GM18951 (cell line): ENCODE data around the gene CXCL6.

ENCODE experiments used
- POLR2A ChIP-seq: IDR thresholded peaks from 4 replicates; pipeline ENCODE4 v1.6.1; 2011; ENCODE audit warnings: mild to moderate bottlenecking; ENCODE audit not compliant: insufficient read length, insufficient read depth; ENCODE audit errors: extremely low read depth
- in situ Hi-C: fragments of 300-500 bp; cut with MboI; formaldehyde crosslinking; loops from one replicate; pipeline ENCODE4 v1.12.0; 2022; ENCODE audit warnings: low sequenced_read_pairs, mixed read lengths, inconsistent platforms; ENCODE audit not compliant: unreplicated experiment

The CXCL6 gene

GRCh38 chr4:73864961-73865360 lies 28.5 kb downstream of the CXCL6 start:
- in situ Hi-C loops: no loop called here
- no peak for TF ChIP-seq POLR2A

DNA sequence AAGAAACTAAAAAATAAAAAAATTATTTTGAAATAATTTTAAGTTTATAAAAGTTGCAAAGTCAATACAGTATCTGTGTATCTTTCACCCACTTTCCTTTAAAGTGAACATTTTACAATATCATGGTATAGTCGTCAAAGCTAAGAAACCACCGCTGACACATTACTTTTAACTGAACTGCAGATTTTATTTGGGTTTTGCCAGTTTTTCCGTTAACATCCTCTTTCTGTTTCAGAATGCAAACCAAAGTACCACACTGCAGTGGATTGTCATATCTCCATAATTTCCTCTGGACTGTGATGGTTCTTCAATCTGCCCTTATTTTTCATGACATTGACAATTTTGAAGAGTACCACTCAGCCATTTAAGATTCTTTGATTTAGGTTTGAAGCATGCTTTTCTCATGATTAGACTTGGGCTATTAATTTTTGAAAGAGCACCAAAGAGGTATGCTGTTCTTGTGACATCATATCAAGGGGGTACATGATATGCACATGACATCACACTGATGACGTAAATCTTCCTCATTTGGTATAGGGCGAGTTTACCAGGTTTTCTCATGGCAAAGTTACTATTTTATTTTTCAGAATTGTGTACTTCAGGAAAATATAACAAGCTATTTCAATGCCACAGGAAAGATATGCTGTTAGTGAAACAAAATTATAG lies 29.1 kb downstream of the CXCL6 start:
- in situ Hi-C loops: no loop called here
- no peak for TF ChIP-seq POLR2A

DNA sequence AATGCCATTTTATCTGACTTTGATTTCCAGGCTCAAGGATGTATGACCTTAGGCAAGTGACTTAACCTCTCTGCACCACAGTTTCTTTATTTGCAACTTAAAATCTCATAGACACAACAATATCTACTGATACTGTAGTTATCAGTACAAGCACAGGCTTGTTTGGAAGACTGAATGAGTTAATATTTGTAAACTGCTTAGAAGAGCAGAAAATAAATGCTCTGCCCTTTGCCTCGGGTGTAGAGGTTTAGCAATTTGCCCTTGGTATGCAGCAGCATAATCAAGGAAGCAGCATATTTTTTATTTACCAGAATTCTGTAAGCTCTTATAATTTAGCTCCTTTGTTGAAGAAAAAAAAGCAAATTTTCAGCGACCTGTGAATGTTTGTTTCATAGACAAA lies 29.8 kb downstream of the CXCL6 start:
- TF ChIP-seq POLR2A: no peak
- in situ Hi-C loops: no loop called here

- in situ Hi-C loops: no loop called here
- no peak for TF ChIP-seq POLR2A
Observed at GRCh38 chr4:73867783-73868182, 31.3 kb downstream of the CXCL6 start.

GRCh38 chr4:73868206-73869129 lies 32.0 kb downstream of the CXCL6 start:
- TF ChIP-seq POLR2A: no peak
- in situ Hi-C loops: no loop called here

GRCh38 chr4:73869130-73870055 lies 32.9 kb downstream of the CXCL6 start, which contains the start of gene CXCL1:
Gene CXCL1, plus strand, starts transcription at chr4:73869393. Its CDS starts 78 bp downstream, at chr4:73869471.
- no peak for TF ChIP-seq POLR2A
- in situ Hi-C loops: no loop called here

GRCh38 chr4:73870260-73870659 lies 33.8 kb downstream of the CXCL6 start:
- in situ Hi-C loops: no loop called here
- no peak for TF ChIP-seq POLR2A

- in situ Hi-C loops: no loop called here
- no peak for TF ChIP-seq POLR2A
Observed at GRCh38 chr4:73870768-73871167, 34.3 kb downstream of the CXCL6 start.

DNA sequence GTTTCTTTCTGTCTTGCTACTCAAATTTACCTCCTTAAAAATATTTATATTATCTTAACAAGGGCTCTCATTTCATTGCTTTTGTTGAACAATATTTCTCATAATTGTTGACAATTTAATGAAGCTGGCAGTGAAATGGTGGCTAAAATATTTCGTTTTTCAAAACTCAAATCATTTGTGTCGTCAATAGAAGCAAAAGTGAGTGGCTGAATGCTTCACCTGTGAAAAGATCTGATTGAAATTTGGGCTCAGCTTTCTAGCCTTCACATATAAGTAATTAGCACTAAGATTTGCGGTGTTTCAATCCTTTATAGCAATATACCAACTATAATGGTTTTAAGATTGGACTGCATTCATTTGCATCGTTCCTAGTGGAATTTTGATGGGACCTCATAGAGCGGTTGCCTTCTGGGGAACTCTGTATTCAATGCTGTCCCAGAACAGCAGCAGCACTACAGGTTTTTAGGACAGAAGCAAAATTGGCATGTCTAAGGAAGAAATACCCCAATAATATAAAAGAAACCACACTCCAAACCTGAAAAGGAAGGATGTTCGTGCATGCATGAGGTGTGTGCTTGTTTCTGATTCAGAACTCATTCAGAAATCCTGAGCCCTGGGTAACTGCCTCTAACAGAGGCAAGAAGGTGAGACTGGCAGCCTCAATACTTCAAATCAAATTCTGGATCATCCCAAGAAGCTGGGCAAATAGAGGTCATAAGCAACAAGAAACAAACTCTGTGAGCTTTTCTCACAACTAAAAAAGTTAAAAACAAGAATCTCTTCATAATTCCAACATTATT lies 35.2 kb downstream of the CXCL6 start:
- TF ChIP-seq POLR2A: no peak
- in situ Hi-C loops: no loop called here

- TF ChIP-seq POLR2A: no peak
- in situ Hi-C loops: no loop called here
Observed at GRCh38 chr4:73872316-73873108, 36.0 kb downstream of the CXCL6 start.

DNA sequence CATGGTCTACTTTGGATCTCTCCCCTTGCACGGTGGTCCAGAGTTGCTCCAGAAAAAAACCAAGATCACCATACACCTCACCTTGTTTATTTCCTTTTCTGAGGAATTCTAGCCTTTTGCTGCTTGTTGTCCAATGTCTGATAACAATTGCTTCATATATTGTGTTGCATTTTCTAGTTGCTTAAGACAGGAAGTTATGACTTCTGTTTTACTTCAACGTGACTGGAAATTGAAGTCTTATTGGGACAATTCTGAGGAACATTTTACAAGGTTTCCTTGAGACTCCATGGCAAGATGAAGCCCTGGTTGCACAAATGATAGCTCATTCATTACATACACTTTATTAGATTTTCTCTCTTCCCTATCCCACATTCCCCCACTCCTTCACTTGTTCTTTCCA lies 37.9 kb downstream of the CXCL6 start:
- no peak for TF ChIP-seq POLR2A
- in situ Hi-C loops: no loop called here
